HG03159 (cell line): ENCODE results near the gene INPP5F.
"Not testable (repeated sequence)": the region's sequence is repeated elsewhere in the genome, so short reads cannot be mapped to it uniquely, and the experiment has no call there.

Experiments
- ATAC-seq: cut with Tn5 transposase; IDR thresholded peaks from one replicate; pipeline ENCODE4 v1.9.1; 2021; ENCODE audit warnings: mild to moderate bottlenecking, moderate library complexity; ENCODE audit not compliant: unreplicated experiment

Gene INPP5F

GRCh38 chr10:119859420-119860258 is 133.8 kb downstream of the INPP5F start:
- ATAC-seq = no peak

- ATAC-seq = no peak
These were observed 135.2 kb downstream of the INPP5F start for GRCh38 chr10:119860866-119861607.

GRCh38 chr10:119862524-119862923 is 136.7 kb downstream of the INPP5F start:
- ATAC-seq = no peak

GRCh38 chr10:119863951-119864565 is 138.2 kb downstream of the INPP5F start:
- ATAC-seq = no peak

GRCh38 chr10:119865699-119866240 is 139.9 kb downstream of the INPP5F start:
- ATAC-seq = no peak

- ATAC-seq = no peak
These were observed 141.5 kb downstream of the INPP5F start for GRCh38 chr10:119867317-119867716.

- ATAC-seq = not testable (repeated sequence)
These were observed 143.5 kb downstream of the INPP5F start for GRCh38 chr10:119869398-119869797.

- ATAC-seq = peak; percentile 42
These were observed 146.2 kb downstream of the INPP5F start for GRCh38 chr10:119871881-119872609.

GRCh38 chr10:119872610-119872859 is 146.7 kb downstream of the INPP5F start, which contains the start of gene MCMBP:
Gene MCMBP, minus strand, starts transcription at chr10:119872843. Its CDS starts 259 bp downstream, at chr10:119872584.
- peak; percentile 33 for ATAC-seq

GRCh38 chr10:119872860-119873681 is 147.2 kb downstream of the INPP5F start:
- ATAC-seq = peak; percentile 91

GRCh38 chr10:119878524-119878923 is 152.7 kb downstream of the INPP5F start:
- no peak for ATAC-seq
